NCI-H446 (cell line): Measurements from ENCODE around the gene TMA16.
"Not testable (repeated sequence)": the region's sequence is repeated elsewhere in the genome, so short reads cannot be mapped to it uniquely, and the experiment has no call there.

Experiments used
- DNase-seq, 2 experiments: peaks; one replicate each; lab custom pipeline; 2025; lab: John Stamatoyannopoulos, UW

The TMA16 gene

DNA sequence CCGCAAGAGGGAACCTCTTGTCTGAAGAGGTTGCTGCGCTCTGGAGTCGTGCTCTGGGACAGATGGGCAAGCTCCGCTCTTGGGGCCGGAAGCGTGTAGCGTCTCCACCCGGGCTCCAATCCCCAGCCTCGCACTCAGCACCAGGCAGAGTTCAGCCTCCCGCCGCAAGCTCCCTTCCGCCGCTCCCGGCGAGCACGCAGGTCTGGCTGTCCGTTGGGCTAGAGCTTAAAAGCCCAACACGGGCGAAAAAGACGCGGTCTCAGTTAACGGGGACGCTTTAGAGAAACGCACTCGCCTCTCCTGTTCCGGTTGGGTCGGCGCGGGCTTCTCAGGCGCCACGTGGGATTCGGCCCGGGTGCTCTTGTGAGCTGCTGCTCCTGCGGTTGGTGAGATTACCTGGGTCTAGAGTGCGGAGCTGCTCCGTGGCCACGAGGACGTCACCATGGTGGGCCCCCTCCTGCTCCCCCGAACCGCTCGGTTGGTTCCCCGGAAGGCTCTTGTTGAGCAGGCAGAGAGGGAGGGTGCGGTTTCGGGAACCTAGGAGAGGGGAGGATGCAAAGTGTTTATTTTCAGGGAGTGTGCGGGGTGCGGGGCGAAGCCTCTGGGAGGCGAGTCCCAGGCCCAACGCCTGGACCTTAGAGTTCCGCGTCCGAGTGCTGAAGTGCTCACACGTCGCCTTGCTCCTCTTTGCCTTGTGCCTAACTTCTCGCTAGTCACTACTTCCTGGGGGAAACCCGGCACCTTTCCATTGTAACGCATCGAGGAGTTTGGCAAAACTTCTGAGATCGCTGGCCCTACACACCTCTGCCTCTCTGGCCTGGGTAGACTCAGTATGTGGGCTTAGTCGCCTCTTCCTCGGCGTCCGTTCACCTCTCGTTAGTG lies at the start of gene TMA16:
TSS of gene TMA16 (plus strand) at position 331 of the 882 bp plus-strand sequence. CDS start at position 443, 112 bp downstream.
- peak; percentile 87 to 95 for DNase-seq

DNA sequence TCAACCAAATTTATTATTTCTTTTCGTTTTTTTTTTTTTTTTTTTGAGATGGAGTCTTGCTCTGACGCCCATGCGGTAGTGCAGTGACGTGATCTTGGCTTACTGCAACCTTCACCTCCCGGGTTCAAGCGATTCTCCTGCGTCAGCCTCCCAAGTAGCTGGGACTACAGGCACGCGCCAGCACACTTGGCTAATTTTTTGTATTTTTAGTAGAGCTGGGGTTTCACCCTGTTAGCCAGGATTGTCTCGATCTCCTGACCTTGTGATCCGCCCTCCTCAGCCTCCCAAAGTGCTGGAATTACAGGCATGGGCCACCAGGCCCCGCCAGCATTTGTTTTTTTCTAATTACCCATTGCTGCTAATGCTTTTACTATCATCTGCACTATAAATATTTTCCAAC lies 47.5 kb upstream of the TMA16 start:
- DNase-seq = not testable (repeated sequence)

DNA sequence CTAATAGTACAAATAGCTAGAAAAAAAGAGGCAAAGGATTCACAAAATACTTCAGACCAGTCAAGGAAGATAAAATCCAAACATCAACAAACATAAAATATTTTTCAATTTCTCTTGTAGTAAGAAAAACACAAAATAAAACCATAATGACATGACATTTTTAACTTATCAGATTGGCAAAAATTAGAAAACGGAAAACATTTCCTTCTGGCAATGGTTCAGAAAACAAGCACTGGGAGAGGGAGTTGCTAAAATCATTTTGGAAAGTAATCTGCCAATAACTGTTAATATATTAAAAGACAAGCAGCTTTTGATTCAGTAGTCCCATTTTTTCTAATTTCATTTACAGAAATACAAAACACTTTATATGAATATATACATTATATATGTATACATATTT lies 47.0 kb upstream of the TMA16 start:
- DNase-seq = no peak

DNA sequence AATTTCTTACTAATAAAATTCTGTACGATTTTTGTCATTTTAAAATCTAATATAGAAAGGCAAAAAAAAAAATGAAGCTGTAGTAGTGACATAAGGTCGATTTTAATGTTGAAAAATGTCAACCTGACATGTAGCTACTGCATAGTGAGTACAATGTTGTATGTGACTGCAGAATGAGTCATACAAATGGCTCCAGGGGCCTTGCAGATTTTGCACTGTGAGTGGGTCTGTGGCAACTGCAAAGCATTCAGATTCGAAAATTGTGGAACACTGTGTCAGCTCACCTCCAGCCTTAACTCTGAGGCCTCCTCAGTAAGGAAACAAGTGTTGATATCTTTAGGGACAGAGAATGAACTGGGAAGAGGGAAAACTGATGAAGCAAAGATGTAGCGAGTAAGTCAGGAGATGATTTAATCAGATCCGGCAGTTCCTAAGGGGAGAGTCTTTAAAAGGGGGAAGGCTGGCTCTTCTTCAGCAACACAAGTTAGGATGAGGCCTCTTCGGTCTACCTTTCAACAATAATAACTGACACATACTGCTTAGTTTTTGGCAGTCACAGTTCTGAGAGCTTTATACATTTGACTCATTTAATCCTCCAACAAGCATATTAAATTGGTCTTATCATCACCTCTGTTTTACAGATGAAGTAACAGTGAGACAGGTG lies 45.8 kb upstream of the TMA16 start:
- DNase-seq = no peak

DNA sequence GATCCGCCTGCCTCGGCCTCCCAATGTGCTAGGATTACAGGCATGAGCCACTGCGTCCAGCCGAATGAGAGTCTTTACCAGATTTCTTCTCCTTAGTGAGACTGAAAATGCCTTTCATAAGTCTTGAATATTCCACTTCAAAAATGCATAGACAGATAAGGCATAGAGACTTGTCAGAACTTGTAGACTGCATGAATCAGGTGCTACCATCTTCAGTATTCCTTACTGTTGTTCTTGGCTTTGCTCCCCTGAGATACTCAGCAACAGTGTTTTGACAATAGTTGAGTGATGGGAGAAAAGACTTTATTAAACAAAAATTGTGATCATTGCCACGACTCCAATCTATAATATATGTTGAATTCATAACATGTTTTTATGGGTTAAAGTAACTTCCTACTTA lies 31.9 kb upstream of the TMA16 start:
- no peak for DNase-seq

DNA sequence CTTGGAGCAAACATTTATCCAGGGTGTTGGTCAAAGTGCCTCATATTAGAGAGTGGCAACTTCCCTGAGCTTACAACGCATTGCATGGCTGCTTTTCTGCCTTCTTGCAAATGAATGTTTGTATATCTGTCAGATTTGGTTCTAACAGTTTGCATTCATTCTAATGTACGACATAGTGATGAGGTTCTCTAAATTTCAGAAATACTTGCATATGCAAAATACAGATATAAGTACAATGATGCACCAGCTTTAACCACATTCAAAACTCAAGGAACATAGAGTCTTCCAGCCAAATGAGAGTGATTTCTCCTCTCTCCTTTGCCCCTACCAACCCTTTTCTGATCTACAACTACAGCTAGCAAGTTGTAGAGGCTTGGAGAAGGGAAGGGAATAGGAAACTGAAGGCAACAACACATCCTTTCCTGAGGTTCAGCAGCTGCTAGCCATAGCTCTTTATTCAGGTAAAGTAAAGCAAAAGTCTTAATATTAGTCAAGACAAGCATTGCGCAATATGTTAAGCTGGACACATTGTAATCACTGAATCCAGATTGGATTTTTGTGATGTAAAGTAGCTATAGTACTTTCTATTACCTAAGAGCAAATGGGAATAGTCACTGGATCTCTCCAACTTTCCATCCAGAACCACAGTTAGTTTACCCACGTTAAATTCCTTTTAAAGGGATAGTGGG lies 27.3 kb upstream of the TMA16 start:
- no peak for DNase-seq

DNA sequence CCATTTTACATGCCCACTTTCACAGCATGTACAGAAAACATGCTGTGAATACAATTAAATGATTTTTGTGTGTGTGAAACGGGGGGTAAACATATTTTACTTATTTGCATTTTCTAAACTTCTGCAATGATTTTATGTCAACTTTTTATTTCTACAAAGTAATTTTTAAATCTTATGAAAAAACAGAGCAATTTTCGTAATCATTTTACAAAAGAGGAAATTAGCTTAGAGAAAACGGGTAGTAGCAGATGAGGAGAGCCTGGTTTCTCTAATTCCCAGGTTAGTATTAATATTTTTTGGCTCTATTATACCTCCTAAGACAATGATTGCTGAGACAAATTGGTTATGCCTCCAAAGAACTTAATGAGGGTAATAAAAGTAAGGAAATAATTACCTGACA lies 24.1 kb upstream of the TMA16 start:
- no peak for DNase-seq

DNA sequence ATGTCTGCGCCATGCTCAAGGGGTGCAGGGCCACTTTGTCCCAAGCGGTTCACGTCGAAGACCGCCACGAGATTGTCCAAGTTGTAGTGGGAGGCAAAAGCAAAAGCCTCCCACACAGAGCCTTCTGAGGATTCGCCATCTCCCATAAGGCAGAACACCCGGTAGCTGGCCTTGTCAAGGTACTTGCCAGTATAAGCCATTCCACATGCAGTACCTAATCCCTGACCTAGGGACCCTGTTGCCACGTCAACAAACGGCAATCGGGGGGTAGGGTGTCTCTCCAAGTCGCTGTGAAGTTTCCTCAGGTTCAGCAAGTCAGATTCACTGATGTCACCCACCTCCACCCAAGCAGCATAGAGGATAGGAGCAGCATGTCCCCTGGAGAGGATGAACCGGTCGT lies 21.4 kb upstream of the TMA16 start:
- no peak for DNase-seq

DNA sequence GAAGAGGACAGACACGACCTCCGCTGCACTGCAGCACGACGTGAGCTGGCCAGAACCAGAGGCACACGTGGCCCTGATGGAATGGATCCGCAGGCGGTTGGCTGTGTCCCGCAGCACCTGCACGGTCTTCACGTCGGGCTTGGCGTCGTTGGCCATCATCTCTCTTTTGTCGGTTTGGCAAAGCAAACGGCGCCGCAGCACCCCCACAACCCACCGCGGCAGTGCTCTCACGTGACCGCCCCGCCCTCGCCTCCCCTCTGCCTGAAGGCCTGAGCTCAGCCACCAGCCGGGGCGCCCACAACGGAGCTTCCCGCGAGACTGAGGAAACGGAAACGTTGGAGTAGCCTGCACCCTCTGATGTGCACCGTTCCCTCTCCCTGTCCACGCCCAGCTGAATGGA lies 20.9 kb upstream of the TMA16 start, which contains the start of gene TKTL2:
TSS of gene TKTL2 (minus strand) at position 179 of the 400 bp plus-strand sequence. CDS start at position 159, 20 bp downstream.
- DNase-seq = no peak

DNA sequence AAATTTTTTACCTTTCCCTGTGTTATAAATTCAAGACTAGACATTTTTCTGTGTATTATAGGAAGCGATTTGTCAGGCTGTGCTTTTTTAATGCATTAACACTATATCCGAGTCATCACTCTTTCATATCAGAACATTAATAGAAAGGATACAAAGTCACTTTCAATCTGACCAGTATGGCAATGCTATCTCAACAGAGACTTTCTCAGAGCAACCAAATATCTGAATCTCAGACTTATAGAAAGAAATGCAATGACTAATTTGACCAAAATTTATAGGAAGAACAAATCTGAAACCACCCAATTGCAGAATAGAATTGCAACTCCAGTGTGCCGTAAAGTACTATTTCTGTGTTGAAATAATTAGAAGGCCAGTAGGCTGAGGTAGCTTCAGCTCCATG lies 20.5 kb upstream of the TMA16 start:
- DNase-seq = no peak

DNA sequence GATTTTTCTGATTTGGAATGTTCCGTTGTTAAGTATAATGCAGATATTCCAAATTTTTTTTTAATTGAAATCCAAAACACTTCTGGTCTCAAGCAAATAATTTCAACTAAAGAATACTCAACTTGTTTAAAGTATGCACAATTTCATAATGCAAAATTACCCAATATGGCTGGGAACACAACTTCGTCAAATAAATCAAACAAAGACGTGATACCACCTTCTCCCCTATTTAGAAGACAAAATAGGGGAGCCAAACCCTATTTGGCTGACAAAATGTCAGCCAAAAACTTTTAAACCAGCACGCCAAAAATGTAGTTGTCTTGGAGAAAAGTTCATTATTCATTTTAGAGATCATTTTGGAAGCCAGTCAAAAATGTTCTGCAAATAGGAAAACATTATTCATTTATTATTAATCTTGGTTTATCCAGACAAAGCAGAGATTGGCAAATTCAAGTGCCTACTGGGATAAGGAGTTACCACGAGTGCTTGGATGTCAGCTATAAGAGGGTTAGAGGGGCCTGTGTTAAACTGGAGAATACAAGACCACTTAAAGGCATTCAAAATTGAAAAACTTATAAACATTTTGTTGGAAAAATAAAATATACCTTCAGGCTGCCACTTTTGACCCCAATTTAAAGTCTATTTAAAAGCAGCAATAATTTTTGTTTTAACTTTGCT lies 17.6 kb upstream of the TMA16 start:
- DNase-seq = no peak

DNA sequence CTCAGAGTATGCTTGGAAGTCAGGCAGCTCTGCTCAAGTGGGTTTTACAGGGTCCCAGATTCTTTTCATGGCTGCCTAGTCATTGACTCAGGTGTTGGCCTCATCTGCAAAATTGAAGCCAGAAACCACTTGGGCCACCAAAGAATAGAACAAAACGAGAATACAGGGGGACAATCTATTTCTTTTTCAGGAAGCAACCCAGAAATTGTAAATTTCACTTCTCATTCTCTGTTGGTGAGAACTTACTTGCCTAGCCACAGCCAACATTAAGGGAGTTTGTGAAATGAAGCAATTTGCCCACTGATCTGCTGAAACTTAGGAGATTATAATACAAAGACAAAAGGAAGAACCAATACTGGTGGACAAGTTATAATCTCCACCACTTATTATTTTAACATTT lies 12.3 kb upstream of the TMA16 start:
- DNase-seq = no peak

DNA sequence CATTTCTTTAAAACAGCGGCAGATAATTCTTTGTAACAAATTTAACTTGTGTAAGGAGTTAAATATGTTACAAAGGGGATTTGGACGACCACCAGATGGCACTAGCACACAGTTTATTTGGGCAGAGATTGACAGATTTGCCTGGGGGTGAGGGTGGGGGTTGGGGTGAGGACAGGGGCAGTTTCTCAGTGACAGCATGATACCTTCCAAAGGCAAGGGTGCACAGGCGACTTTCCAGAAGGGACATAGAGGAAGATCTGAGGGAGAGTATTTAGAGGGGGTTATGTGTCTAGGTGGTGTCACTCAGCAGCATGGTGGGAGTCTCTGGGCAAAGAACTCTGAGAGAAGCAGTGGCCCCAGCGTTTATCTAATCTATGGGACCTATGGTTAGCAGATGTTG lies 9.6 kb upstream of the TMA16 start:
- peak in 1 of 2 experiments; percentile 63 for DNase-seq

DNA sequence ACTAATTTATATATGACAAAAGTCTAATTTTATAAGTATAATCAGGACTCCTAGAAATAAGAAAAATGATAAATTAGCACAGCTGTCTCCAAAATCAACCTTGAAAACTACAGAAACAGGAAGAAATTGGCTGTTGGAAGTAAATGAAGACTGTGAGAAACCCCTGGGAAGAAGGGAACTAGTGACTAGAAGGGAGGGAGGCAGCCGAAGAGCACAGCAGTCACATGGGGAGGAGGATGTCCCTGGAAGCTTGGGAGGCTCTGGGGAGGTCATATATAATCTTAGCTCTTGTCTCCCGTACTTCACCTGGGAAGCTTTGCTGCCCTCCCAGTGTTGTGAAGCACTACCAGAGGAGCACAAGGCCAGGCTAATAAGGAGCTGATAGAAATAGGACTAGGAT lies 8.9 kb upstream of the TMA16 start:
- DNase-seq = no peak

DNA sequence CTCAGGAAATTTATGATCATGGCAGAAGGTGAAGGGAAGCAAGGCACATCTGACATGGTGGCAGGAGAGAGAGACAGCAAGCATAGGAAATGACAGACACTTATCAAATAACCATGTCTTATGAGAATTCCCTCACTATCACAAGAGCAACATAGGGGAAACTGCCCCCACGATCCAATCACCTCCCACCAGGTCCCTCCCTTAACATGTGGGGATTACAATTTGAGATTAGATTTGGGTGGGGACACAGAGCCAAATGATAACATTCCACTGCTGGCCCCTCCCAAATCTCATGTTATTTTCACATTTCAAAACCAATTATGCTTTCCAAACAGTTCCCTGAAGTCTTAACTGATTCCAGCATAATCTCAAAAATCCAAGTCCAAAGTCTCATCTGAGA lies 8.2 kb upstream of the TMA16 start:
- no peak for DNase-seq

DNA sequence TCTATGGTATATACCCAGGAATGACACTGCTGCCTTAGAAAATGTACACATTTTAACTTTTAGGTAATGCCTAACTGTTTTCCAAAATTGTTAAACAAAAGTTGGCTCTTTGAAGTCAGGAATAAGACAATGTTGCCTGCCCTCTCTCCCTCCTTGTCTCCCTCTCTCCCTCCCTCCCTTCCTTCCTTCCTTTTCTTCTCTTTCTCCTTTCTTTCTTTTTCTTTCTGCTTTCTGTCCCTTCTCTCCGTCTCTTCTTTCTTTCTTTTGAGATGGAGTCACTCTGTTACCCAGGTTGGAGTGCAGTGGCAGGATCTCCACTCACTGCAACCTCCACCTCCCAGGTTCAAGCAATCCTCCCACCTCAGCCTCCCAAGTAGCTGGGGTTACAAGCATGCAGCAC lies 4.6 kb upstream of the TMA16 start:
- no peak for DNase-seq

DNA sequence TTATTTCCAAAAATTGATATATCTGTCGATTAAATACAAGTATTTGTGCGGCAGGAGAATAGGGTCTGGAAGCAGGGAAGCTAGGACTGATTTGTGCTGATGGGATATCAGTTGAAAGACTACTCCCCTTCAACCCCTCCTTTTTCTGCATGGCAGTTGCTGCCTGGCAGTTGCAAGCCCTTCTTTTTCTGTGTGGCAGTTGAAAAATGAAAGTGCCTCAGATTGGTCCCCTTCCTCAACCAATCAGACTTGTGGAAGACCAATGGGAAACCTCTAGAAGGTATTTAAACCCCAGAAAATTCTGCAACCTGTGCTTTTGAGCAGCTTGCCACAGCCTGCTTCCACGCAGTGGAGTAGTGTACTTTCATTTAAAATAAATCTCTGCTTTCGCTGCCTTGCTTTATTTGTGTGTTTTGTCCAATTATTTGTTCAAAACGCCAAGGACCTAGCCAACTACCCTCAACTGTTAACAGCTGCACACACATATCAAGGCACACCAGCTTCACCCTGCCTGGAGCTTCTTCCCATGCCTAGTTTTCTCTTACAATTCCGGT lies 1.5 kb upstream of the TMA16 start:
- no peak for DNase-seq

DNA sequence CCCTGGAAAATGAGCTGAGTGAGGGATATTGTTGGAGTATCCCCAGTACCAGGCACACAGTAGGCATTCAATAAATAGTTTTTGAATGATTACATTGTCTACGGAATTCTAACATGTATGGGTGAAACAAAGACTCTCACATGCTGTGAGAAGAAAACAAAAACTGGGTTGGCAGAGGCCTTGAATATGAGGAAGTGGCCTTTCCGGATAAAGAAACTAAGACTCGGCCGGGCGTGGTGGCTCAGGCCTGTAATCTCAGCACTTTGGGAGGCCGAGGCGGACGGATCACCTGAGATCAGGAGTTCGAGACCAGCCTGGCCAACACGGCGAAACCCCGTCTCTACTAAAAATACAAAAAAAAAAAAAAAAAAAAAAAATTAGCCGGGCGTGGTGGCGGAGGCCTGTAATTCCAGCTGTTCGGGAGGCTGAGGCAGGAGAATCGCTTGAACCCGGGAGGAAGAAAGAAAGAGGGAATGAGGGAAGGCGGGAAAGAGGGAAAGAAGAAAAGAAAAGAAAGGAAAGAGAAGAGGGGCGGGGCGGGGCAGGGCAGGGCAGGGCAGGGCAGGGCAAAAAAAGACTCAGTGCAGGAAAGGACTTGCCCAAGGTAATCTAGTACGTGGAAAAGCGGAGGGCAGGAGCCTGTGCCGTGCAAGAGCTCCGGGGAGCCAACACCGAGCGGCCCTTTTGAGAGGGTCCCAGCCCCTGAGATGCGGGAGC lies 689 bp upstream of the TMA16 start:
- DNase-seq = no peak

DNA sequence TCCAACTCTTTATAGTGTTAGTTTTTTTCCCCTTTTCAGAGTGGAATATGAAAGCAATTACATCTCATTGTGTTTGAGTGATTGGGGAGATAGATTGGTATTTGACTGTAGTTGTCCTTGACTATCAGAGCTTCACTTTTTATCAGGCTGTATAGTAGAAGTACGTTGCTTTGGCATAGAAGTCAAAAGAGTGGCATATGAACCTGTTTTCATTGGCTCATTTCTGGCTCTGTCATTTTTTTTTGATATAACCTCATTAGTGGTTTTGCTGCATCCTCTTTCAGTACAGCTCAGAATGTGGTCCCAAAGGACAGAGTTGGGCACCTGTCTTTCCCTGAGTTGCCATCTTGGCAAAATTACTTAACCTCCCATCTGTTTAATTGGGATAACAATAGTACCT lies 1.4 kb downstream of the TMA16 start:
- no peak for DNase-seq

DNA sequence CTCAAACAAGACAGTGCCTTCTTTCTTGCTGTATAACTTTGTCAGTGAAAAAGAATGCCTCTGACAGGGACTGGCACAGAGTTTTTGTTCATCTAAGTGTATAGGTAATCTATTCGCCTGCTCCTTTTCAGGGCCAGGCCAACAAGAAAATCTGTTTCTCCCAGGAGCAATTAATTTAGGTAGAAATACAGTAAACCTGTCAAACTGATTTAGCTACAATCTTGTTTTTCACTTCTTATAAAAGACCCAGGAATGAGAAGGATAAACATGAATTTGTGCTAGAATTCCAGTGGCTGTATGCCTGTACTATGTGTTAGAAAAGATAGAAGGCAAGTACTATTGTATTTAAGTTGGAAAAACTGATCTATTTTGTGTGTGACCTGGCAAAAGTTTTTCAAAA lies 6.1 kb downstream of the TMA16 start:
- no peak for DNase-seq

DNA sequence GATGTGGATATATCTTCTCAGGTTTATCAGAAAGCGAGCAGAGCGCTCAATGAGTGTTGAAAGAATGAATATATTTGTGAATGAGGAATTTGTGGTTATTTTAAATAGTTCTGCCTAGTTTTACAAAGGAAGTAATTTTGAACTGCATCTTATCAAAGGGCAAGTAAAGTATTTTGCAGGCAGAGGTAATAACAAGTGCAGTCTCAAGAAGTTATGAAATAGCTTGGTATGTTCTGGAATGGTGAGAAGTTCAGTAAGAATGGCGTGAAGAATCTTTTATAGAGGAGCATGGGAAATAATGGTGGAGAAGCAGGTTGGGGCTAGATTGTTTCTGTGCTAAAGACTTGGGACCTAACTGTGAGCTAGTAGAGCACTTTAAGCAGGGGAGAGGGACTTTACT lies 10.9 kb downstream of the TMA16 start:
- DNase-seq = no peak
